ENCODE measurements around the gene CRYZ.

- TF ChIP-seq RFX5 (IDR thresholded peaks at IDR 0.05; ENCODE audit: low read depth, low read length), result no peak
- TF ChIP-seq, protein P1, sequence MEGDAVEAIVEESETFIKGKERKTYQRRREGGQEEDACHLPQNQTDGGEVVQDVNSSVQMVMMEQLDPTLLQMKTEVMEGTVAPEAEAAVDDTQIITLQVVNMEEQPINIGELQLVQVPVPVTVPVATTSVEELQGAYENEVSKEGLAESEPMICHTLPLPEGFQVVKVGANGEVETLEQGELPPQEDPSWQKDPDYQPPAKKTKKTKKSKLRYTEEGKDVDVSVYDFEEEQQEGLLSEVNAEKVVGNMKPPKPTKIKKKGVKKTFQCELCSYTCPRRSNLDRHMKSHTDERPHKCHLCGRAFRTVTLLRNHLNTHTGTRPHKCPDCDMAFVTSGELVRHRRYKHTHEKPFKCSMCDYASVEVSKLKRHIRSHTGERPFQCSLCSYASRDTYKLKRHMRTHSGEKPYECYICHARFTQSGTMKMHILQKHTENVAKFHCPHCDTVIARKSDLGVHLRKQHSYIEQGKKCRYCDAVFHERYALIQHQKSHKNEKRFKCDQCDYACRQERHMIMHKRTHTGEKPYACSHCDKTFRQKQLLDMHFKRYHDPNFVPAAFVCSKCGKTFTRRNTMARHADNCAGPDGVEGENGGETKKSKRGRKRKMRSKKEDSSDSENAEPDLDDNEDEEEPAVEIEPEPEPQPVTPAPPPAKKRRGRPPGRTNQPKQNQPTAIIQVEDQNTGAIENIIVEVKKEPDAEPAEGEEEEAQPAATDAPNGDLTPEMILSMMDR (conservative IDR thresholded peaks at IDR 0.05; ENCODE audit: low read depth, low read length), result no peak
- no peak for TF ChIP-seq FOS (IDR thresholded peaks at IDR 0.05; ENCODE audit: low read depth, low read length)
- no peak for TF ChIP-seq POLR2A (IDR thresholded peaks at IDR 0.05; ENCODE audit: low read depth, low read length)
Measured at GRCh38 chr1:74766579-74766978, 33.7 kb upstream of the CRYZ start.

Data from IMR-90 (cell line).